IMR-90 (cell line): ENCODE results near the gene GJA10.

ENCODE experiments used
- MAZ ChIP-seq: IDR thresholded peaks from 2 replicates; pipeline ENCODE4 v1.6.1; 2012; ENCODE audit warnings: low read depth, mild to moderate bottlenecking, low read length, improper control_type of control experiment, moderate library complexity, borderline replicate concordance
- POLR2A ChIP-seq: IDR thresholded peaks from 2 replicates; pipeline ENCODE4 v1.6.1; 2012; ENCODE audit warnings: mild to moderate bottlenecking, low read depth, low read length
- TF ChIP-seq, protein P1 (sequence below): conservative IDR thresholded peaks from 2 replicates; pipeline ENCODE4 v1.5.1; 2012; ENCODE audit warnings: mild to moderate bottlenecking, low read depth, low read length, improper control_type of control experiment
- TF ChIP-seq, protein P2 (sequence below): fragments of 150-350 bp; IDR thresholded peaks from 2 replicates; pipeline ENCODE4 v1.6.1; 2017; ENCODE audit warnings: mild to moderate bottlenecking, antibody characterized with exemption, low read length, low read depth

DNA sequence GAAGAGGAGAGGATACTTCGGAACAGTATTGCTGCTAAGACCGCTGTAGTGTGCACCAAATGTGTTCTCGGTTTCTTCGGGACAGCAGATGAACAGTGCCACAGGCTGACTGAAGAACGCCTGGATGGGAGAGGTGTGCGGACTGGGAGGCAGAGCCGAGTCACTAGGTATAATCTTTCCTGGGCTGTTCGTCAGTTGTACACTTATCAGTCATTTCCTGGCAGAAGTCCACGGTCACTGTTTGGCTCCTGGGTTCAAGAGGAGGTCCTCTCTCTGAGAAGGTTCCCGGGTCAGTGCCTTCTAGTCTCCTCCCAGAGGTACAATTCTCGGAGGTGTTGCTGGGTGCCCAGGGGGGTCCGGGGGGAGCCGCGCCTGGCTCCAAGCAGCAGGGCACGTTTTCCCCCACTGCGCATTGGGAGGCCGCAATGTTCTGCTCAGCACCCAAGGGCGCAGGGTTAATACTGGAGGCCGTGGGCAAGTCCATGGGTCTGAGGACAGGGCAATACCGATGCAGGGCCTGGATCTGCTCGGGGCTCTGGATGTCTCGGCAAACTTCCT lies 38.1 kb downstream of the GJA10 start:
- TF ChIP-seq, protein P1, sequence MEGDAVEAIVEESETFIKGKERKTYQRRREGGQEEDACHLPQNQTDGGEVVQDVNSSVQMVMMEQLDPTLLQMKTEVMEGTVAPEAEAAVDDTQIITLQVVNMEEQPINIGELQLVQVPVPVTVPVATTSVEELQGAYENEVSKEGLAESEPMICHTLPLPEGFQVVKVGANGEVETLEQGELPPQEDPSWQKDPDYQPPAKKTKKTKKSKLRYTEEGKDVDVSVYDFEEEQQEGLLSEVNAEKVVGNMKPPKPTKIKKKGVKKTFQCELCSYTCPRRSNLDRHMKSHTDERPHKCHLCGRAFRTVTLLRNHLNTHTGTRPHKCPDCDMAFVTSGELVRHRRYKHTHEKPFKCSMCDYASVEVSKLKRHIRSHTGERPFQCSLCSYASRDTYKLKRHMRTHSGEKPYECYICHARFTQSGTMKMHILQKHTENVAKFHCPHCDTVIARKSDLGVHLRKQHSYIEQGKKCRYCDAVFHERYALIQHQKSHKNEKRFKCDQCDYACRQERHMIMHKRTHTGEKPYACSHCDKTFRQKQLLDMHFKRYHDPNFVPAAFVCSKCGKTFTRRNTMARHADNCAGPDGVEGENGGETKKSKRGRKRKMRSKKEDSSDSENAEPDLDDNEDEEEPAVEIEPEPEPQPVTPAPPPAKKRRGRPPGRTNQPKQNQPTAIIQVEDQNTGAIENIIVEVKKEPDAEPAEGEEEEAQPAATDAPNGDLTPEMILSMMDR: no peak
- TF ChIP-seq POLR2A (no peak), MAZ (no peak)
- TF ChIP-seq, protein P2, sequence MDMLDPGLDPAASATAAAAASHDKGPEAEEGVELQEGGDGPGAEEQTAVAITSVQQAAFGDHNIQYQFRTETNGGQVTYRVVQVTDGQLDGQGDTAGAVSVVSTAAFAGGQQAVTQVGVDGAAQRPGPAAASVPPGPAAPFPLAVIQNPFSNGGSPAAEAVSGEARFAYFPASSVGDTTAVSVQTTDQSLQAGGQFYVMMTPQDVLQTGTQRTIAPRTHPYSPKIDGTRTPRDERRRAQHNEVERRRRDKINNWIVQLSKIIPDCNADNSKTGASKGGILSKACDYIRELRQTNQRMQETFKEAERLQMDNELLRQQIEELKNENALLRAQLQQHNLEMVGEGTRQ: no peak
